ENCODE data around the gene VWC2.

The VWC2 gene

DNA sequence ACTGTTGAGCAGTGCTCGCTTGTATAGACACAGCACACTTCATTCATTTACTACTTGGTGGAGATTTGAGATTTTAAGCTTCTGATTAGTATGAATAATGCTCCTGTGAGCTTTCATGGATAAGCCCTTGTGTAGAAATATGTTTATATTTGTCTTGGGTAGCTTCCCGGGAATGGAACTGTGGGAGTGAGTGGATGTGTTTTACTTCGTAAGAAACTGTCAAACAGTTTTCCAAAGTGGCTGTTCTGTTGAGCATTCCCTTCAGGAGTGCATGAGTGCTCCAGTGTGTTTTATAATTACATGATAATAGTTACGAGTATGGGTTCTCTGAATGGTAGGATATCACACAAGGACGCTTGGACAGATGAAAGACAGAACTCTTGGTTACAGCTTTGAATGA lies 49.4 kb downstream of the VWC2 start:
- Histone ChIP-seq H3K27me3 (ENCODE audit: insufficient read depth, poor library complexity, severe bottlenecking) (no peaks in the 10 kb centered on the region), H3K36me3 (ENCODE audit: low read depth) (no peaks in the 10 kb centered on the region), H3K4me1 (ENCODE audit: insufficient read depth, poor library complexity, severe bottlenecking) (no peaks in the 10 kb centered on the region), H3K27ac (ENCODE audit: poor library complexity, severe bottlenecking) (no peak overlapping the region), H3K9me3 (ENCODE audit: severe bottlenecking) (no peaks in the 10 kb centered on the region), H3K4me3 (ENCODE audit: severe bottlenecking) (no peak overlapping the region)
- TF ChIP-seq, protein P1, sequence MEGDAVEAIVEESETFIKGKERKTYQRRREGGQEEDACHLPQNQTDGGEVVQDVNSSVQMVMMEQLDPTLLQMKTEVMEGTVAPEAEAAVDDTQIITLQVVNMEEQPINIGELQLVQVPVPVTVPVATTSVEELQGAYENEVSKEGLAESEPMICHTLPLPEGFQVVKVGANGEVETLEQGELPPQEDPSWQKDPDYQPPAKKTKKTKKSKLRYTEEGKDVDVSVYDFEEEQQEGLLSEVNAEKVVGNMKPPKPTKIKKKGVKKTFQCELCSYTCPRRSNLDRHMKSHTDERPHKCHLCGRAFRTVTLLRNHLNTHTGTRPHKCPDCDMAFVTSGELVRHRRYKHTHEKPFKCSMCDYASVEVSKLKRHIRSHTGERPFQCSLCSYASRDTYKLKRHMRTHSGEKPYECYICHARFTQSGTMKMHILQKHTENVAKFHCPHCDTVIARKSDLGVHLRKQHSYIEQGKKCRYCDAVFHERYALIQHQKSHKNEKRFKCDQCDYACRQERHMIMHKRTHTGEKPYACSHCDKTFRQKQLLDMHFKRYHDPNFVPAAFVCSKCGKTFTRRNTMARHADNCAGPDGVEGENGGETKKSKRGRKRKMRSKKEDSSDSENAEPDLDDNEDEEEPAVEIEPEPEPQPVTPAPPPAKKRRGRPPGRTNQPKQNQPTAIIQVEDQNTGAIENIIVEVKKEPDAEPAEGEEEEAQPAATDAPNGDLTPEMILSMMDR (IDR thresholded peaks at IDR 0.05; ENCODE audit: poor library complexity, severe bottlenecking), result no peak
- ATAC-seq (ENCODE audit: low read depth) (no peak), DNase-seq (ENCODE audit: low spot score) (no peak)

DNA sequence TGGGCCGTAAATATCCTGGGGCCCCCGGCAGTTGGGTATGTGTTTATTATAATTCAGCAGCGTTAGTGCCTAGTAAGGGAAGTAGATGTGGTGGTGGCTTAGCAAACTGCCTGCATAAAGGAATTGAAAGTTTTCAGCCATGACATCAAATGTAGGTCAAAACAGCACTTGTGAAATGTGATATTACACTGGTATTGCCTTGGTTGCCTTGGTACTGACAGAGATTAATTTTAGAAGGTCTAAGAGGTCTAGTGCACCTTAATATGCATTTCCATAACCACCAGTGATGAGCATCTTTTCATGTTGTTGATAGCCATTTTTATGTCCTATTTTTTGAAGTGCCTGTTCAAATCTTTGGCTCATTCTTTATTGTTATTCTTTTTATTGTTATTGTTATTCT lies 50.1 kb downstream of the VWC2 start:
- Histone ChIP-seq H3K27me3 (ENCODE audit: insufficient read depth, poor library complexity, severe bottlenecking) (no peaks in the 10 kb centered on the region), H3K27ac (ENCODE audit: poor library complexity, severe bottlenecking) (no peak overlapping the region), H3K4me3 (ENCODE audit: severe bottlenecking) (no peak overlapping the region), H3K4me1 (ENCODE audit: insufficient read depth, poor library complexity, severe bottlenecking) (no peaks in the 10 kb centered on the region), H3K36me3 (ENCODE audit: low read depth) (no peaks in the 10 kb centered on the region), H3K9me3 (ENCODE audit: severe bottlenecking) (no peaks in the 10 kb centered on the region)
- DNase-seq (ENCODE audit: low spot score) (no peak), ATAC-seq (ENCODE audit: low read depth) (no peak)
- TF ChIP-seq, protein P1 (IDR thresholded peaks at IDR 0.05; ENCODE audit: poor library complexity, severe bottlenecking), result no peak

GRCh38 chr7:49839863-49840645 lies 66.6 kb downstream of the VWC2 start:
- Histone ChIP-seq H3K27me3 (ENCODE audit: insufficient read depth, poor library complexity, severe bottlenecking) (peaks cover 4% of the 10 kb centered on the region), H3K36me3 (ENCODE audit: low read depth) (no peaks in the 10 kb centered on the region), H3K4me3 (ENCODE audit: severe bottlenecking) (no peak overlapping the region), H3K27ac (ENCODE audit: poor library complexity, severe bottlenecking) (no peak overlapping the region), H3K4me1 (ENCODE audit: insufficient read depth, poor library complexity, severe bottlenecking) (no peaks in the 10 kb centered on the region), H3K9me3 (ENCODE audit: severe bottlenecking) (peaks cover 2% of the 10 kb centered on the region)
- ATAC-seq (ENCODE audit: low read depth) (no peak), DNase-seq (ENCODE audit: low spot score) (no peak)
- TF ChIP-seq, protein P1 (IDR thresholded peaks at IDR 0.05; ENCODE audit: poor library complexity, severe bottlenecking), result no peak

DNA sequence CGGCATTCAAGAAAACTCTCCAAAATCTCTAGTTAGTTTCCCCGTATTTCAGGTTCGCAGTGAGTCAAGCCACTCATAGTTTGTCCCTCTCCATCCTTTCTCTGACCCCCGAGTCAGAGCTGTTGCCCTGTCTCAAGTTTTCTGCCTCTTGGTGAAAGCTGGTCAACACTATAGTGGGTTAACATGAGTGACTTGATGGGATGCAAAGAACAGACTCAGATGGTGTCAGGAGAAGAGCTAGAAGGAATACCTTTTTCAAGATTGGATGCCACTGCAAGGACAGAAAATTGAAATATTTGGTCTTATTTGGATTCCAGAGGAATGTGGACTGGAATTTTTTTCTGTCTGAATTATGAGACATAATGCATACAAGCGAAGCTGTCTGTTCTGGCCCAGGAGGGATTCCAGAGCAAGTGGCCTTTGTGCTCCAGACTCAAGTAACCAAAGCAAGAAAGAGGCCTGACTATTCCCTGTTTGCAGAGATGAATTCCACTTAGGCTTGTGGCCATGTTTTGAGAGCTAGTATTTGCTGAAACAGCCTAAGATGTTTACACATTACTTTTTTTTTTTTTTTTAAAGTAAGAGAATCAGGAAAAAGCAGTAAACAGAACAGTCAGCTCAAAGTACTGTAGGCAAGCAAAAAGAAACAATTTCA lies 67.4 kb downstream of the VWC2 start:
- Histone ChIP-seq H3K27ac (ENCODE audit: poor library complexity, severe bottlenecking) (no peak overlapping the region), H3K9me3 (ENCODE audit: severe bottlenecking) (peaks cover 2% of the 10 kb centered on the region), H3K4me1 (ENCODE audit: insufficient read depth, poor library complexity, severe bottlenecking) (no peaks in the 10 kb centered on the region), H3K36me3 (ENCODE audit: low read depth) (no peaks in the 10 kb centered on the region), H3K27me3 (ENCODE audit: insufficient read depth, poor library complexity, severe bottlenecking) (peaks cover 4% of the 10 kb centered on the region), H3K4me3 (ENCODE audit: severe bottlenecking) (no peak overlapping the region)
- ATAC-seq (ENCODE audit: low read depth), result no peak
- no peak for DNase-seq (ENCODE audit: low spot score)
- TF ChIP-seq, protein P1 (IDR thresholded peaks at IDR 0.05; ENCODE audit: poor library complexity, severe bottlenecking), result no peak

- Histone ChIP-seq H3K4me3 (ENCODE audit: severe bottlenecking) (no peak overlapping the region), H3K4me1 (ENCODE audit: insufficient read depth, poor library complexity, severe bottlenecking) (no peaks in the 10 kb centered on the region), H3K9me3 (ENCODE audit: severe bottlenecking) (peaks cover 2% of the 10 kb centered on the region), H3K27ac (ENCODE audit: poor library complexity, severe bottlenecking) (no peak overlapping the region), H3K27me3 (ENCODE audit: insufficient read depth, poor library complexity, severe bottlenecking) (peaks cover under 1% of the 10 kb centered on the region), H3K36me3 (ENCODE audit: low read depth) (no peaks in the 10 kb centered on the region)
- TF ChIP-seq, protein P1 (IDR thresholded peaks at IDR 0.05; ENCODE audit: poor library complexity, severe bottlenecking), result no peak
- no peak for DNase-seq (ENCODE audit: low spot score)
- no peak for ATAC-seq (ENCODE audit: low read depth)
Observed at GRCh38 chr7:49845626-49846025, 72.2 kb downstream of the VWC2 start.
